ENCODE results near the gene PDGFC. TPM values are rescaled to one million over a fixed set of nuclear protein-coding genes. Genes with fewer than 3 reads are reported as not detected.
A peak's percentile ranks its signal among the peaks of the same experiment; 100 is the strongest.

The PDGFC gene
- polyA plus RNA-seq, 1 donor: 82.7 TPM

DNA sequence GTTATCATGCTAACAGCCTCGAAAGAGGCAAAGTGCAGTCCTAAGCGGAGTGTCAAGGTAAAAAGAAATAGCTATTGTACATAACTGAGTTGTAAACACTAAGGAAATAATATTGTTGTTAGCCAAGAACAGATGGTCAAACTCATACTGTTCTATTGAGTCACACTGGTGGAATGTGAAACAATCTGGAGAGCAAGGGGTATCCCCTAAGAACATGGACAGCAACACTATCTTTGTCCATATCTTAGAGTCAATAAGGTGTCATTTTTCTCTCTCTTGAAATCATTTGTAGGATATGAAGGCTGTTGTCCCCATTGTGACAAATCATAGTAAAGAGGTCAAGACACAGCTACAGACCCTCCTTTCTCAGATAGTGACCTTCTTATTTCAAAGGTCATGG lies 4.5 kb upstream of the PDGFC start:
- DNase-seq: no peak

DNA sequence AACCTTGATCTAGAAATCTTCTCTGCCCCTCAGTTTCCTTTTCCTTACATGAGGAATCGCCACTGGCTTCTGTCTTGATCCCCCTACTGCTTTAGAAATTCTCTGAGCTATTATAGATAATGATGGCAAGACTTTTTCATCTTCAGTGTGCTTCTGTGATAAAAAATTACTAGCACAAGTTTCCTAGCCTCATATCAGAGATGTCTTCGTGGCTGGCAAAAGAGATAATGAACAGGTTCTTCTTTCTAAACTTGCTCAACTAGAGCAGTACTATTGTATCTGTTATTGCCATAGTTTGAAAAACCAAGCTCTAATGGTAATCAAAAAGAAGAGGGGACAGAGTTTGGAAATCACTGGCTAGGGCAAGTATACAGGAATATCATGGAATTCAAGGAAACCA lies 4.1 kb upstream of the PDGFC start:
- no peak for DNase-seq

DNA sequence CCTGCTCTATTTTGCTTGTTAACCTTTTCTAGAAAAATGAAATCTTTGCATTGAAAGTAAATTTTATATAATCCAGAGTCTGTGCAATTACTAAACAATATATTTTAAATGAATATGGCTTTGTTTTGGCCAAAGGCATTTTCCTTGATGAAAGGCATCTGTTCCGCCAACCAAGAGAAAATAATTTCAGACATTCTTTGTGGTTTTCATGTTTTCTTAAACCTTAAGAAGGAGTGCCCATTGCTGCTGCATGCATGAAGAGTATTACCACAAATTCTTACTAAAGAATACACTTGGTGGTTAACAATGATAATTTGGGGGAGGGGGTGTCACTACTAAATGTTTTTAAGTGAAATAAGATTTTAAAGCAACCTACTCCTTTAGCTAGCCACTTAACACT lies 2.7 kb upstream of the PDGFC start:
- DNase-seq: no peak

DNA sequence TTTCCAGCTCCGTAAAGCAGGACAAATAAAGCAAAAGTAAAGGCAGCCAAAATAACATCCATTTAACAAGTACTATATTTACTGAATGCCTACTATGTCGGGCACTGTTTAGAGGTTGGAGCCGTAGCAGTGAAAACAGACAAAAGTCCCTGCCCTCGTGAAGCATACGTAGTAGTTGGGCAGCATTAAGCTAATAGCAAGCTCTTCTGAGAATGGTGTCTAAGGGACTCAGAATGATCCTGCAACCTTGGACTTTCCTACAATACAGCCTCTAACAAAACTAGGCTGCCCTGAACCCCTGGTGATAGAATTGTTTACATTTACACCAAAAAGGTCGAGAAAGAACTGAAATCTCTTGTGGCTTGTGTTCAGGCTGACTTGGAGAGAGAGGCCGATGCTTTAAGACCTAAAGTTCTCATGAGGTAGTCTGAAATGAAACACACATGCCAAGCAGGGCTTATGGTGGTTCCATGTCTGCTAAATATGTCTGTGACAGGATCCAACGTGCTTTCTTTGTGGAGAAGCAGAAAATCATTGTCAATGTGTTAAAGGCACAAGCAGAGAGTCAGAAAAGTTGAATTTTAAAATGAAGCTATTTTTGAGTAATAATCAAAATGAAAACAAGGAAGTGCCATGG lies 898 bp upstream of the PDGFC start:
- DNase-seq: no peak

- DNase-seq: no peak
These were observed 379 bp downstream of the PDGFC start for GRCh38 chr4:156971165-156971675.

GRCh38 chr4:156970501-156971164 lies 966 bp downstream of the PDGFC start:
- DNase-seq: no peak

DNA sequence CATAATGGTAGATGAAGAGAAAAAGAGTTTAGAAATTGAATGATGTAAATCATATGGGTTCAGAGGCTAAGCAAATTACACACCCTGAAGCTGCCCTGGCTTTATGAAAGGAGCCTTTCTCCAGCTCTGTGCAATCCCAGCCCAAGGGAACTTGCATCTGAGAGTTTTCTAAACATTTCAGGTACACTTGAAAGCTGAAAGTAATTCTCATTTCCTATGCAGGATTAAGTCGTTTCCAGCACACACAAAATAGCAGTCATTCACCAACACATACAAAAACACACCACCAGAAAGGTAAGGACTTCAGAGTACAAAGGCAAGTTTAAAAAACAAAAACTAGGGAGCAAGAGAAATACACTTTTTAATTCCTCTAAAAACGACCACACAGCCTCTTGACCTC lies 1.7 kb downstream of the PDGFC start:
- no peak for DNase-seq

GRCh38 chr4:156969101-156969500 lies 2.5 kb downstream of the PDGFC start:
- no peak for DNase-seq

DNA sequence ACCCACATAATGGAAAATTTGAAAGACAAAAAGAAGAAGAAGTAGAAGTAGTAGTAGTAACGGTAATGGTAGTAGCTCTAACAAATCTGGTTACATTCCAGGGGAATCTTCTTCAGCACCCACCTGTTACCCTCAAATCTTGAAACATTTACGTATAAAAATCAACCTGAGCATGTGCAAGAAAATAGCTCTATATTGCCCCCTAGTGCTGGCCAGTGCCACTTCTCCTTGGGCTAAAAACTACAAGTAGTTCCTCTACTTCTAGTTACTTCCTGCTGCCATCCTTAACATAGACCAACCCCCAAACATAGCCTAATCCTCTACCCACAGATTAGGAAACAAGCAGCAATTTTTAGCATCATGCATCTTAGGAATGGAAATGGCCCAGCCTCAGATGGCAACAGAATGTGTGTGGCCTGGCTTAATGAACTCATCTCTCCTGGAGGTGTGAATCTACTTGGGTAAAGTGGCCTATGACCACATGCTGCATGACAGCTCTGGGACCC lies 3.1 kb downstream of the PDGFC start:
- DNase-seq: peak; percentile 88

DNA sequence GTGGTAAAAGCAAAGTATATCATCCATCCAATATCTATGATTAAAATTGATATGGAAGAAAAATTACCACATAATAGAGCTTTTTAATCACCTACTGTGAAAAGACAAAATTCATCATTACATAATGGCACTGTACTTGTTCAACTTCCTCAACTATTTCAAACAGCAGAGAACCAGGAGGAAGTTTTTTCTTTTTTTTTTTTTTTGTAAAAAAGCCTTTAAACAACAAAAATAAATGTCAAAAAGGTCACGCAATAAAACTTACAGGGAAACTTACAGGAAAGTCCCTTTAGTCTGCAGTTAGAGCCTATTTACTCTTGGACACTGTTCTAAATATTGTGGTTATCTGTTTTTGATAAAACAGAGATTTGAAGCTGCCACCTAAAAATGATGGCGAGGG lies 4.8 kb downstream of the PDGFC start:
- DNase-seq: no peak

- DNase-seq: no peak
These were observed 8.2 kb downstream of the PDGFC start for GRCh38 chr4:156963419-156963818.

GRCh38 chr4:156962528-156962974 lies 9.0 kb downstream of the PDGFC start:
- DNase-seq: no peak

- no peak for DNase-seq
These were observed 9.6 kb downstream of the PDGFC start for GRCh38 chr4:156962058-156962358.

DNA sequence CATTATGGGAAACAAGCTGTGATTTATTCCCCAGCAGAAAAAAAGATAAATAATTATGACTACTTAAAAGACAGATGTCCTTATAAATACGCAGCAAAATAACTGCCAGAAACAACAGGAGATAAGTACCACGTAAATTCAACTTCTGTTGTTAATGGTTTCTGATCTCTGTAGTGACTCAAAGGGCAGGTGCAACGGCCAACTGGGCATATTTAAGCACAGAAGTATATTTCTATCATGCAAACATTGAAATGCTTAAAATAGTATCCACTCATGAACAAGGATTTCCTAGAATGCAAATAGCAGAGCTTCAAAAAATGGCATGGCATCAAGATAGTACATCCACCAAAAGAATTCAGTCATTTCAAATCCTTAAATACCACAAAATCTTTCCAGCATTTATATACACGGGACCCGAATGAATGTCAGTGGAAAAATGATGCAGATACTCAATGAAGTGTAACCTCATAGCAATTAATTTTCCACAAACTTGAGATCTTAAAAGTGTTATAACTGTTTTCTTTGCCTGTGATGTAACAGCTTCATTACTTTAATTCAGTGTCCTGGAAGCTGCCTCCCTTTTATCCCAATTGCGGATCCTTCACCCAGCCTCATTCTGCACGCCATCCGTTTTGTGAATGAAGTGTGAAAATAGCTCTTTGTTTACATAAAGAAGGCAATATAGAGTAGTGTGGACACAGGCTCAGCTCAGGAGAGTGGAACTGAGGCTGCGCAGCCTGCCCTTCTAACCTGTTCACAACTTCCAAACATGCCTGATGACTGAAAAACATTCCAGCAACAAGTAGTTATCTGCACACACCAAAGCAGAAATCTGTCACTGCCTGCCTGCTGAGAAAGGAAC lies 10.2 kb downstream of the PDGFC start:
- DNase-seq: no peak

DNA sequence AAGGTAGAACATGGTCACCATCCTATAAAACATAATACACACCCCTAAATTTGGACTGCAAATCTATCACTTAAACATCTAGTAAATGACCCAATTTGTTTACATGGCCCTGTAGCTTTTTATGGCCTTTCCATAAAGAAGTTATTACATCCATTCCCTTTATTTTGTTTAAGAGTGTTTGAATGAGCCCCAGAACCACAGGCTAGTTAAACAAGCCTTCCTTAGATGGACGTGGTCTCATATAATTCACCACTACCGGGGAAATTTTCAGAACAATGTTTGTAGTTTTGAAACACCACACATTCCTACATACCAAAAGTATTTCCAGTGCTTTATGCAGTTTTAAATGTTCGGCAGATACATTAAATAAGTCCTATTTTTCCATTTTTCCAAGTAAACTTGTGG lies 12.3 kb downstream of the PDGFC start:
- DNase-seq: no peak

GRCh38 chr4:156958276-156959074 lies 13.1 kb downstream of the PDGFC start:
- no peak for DNase-seq

DNA sequence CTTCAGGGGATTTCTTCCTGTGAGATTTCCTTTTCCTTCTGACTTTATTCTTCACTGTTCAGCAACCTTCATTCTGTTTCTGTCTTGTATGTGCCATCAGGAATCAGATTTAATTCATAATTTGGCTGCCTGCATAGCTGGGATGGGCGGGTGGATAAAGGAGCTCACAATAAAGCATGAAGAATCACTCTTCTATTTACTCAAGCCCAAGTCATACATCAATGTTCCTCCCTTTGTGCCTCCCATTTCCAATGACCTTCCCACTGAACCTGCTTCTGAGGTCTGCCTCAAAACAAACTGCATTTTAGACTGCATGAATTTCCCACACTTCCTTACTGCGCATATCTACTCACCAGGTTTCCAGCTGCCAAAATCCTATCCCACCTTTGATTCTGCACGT lies 14.0 kb downstream of the PDGFC start:
- DNase-seq: no peak

DNA sequence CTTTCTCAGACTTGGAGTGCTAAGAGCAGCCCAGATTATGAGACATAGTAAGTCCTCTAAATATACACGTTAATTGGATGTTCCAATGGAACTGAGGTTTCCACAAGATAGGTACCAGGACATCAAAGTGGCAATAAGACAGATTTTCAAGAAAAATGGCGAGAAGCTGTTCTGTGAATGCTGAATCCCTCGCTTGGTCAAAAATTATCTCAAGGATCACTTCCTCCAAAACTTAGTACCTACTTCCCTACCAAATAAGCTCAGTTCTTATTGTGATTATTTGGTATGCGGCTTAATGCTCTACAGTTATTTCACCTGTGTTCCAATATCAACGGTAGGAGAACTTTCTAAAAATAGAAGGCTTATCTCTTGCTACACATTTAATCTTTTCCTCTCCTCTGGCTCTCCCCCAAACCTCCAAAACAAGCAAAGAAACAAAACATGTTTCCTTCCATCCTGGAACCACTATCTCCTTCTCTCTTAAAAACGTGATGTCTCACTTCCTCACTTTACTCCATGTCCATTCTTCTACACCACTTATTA lies 14.7 kb downstream of the PDGFC start:
- DNase-seq: no peak

GRCh38 chr4:156956359-156956758 lies 15.2 kb downstream of the PDGFC start:
- DNase-seq: no peak

GRCh38 chr4:156954587-156954986 lies 17.0 kb downstream of the PDGFC start:
- DNase-seq: no peak

GRCh38 chr4:156953951-156954350 lies 17.6 kb downstream of the PDGFC start:
- no peak for DNase-seq

DNA sequence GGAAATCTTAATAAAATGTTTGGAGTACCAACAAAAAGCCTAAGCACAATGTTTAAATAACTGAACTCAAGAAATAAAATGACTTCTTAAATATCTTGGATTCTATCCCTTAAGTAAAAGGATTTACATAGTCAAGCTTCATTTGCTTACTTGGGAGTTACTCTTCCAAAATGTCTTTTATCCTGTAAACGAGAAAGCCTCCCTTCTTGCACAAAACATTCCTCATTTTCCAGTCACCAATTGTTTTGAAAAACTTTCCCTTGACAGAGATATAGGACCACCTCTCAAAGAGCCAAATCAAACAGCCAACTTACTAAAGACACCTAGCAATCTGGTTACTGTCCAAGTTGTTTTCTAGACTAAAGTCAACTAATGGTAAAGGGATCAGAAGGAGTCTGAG lies 18.6 kb downstream of the PDGFC start:
- DNase-seq: no peak

Measured in left kidney (tissue), 2 donors.